Psoas muscle (tissue), 8 donors: ENCODE measurements around the gene SPG21. TPM values are rescaled to one million over a fixed set of nuclear protein-coding genes. Genes with fewer than 3 reads are reported as not detected.

Experiments
- ATAC-seq, 4 donors: fragments of 200-7000 bp; cut with Tn5 transposase; one replicate each; pipeline ENCODE4 v1.9.1; 2020; ENCODE audit warnings: moderate library complexity in 3 of 4, mild to moderate bottlenecking in 2 of 4
- DNase-seq, 2 donors: peaks; one replicate each; pipeline ENCODE4 v3.0.0-alpha.2; 2020
- H3K27ac ChIP-seq: fragments of 200-600 bp; one replicate; pipeline ENCODE4 v1.8.0; 2022
- H3K27me3 ChIP-seq, 3 donors: fragments of 200-600 bp in 1 of 3; one replicate each; pipeline versions ENCODE4 v1.6.1 to v1.8.0; 2013 to 2022; ENCODE audit warnings: low read length in 2 of 3, mild to moderate bottlenecking in 2 of 3, moderate library complexity in 1 of 3; ENCODE audit not compliant: insufficient read depth in 3 of 3
- H3K36me3 ChIP-seq, 2 donors: fragments of 200-600 bp in 1 of 2; one replicate each; pipeline versions ENCODE4 v1.6.1 to v1.8.0; 2013 to 2022; ENCODE audit warnings: low read depth in 1 of 2, mild to moderate bottlenecking in 1 of 2, moderate library complexity in 1 of 2; ENCODE audit not compliant: insufficient read depth in 1 of 2
- H3K4me1 ChIP-seq: fragments of 200-600 bp; one replicate; pipeline ENCODE4 v1.8.0; 2022
- H3K4me3 ChIP-seq: fragments of 200-600 bp; one replicate; pipeline ENCODE4 v1.8.0; 2022; ENCODE audit warnings: mild to moderate bottlenecking
- H3K9me3 ChIP-seq: fragments of 200-600 bp; one replicate; pipeline ENCODE4 v1.8.0; 2022
- CTCF ChIP-seq: fragments of 200-600 bp; IDR thresholded peaks from one replicate; pipeline ENCODE4 v1.8.0; 2022; ENCODE audit warnings: antibody characterized with exemption
- WGBS, 3 donors: extraction: QIAGEN DNeasy Blood & Tissue Kit; methylation state at CpG; one replicate each; pipeline versions ENCODE4 v1.1.6 to v1.1.7; 2013; 5-methylcytosine and 5-hydroxymethylcytosine counted together
- intact Hi-C, 2 donors: fragments of 100-400 bp; cut with DNase I; formaldehyde crosslinking; loops; one replicate each; pipeline versions ENCODE4 v1.11.0 to v1.14.2; 2022
- polyA plus RNA-seq, 3 donors: library from polyadenylated mRNA; stranded (reverse); fragments of 200-250 nt; gene quantifications; one replicate each; pipeline ENCODE4 v1.2.3, GENCODE V29; 2013
- total RNA-seq, 4 donors: library from RNA; stranded (reverse); fragmentation: NEBNext Ultra II Directional in 2 of 4; extraction: Animal tissue kit (Norgen Biotek cat#: 25700) in 2 of 4; gene quantifications; one replicate each; pipeline versions ENCODE4 v1.2.1 to v1.2.4, GENCODE V29; 2021 to 2023
- donor health status: healthy with polysubstance abuse.
- donor health status: DM: no; HTN: no; CAD: no; lungs with moderate emphysema.
- donor health status: Bipolar disorder and iron deficiency.
- donor health status: healthy.
- donor health status: DM: yes; HTN: yes; CAD: no.
- donor health status: DM: no; HTN: no; CAD: no.
- donor health status: DM: no; HTN: no; CAD: no.
- donor health status: DM: yes; HTN: yes; CAD: no.

SPG21 gene
- total and polyA plus RNA-seq, 7 donors = 38.6 to 106 (median 58.4) TPM

GRCh38 chr15:65004993-65005392, 15.3 kb upstream of the SPG21 start:
- Histone ChIP-seq H3K27me3 (no peaks in the 10 kb centered on the region), H3K4me1 (no peaks in the 10 kb centered on the region), H3K9me3 (no peaks in the 10 kb centered on the region), H3K36me3 (peaks cover 0 to 70% of the 10 kb centered on the region in 2 donors), H3K4me3 (no peak overlapping the region), H3K27ac (no peak overlapping the region)
- no peak for TF ChIP-seq CTCF
- DNase-seq (no peak), ATAC-seq (no peak)
- WGBS, 3 donors = 72 to 77% (median 75%) methylated on average over 3 of the region's 3 CpGs
- intact Hi-C loops = no loop called here

GRCh38 chr15:64997745-64998375, 8.1 kb upstream of the SPG21 start:
- H3K27me3 ChIP-seq = no peaks in the 10 kb centered on the region
- DNase-seq (no peak), ATAC-seq (no peak)
- H3K9me3 ChIP-seq = no peaks in the 10 kb centered on the region
- no peaks in the 10 kb centered on the region for H3K4me1 ChIP-seq
- 71 to 82% (median 73%) methylated on average over 4 of the region's 4 CpGs for WGBS, 3 donors
- TF ChIP-seq CTCF = no peak
- intact Hi-C loops = no loop called here
- no peak overlapping the region for H3K4me3 ChIP-seq
- H3K27ac ChIP-seq = no peak overlapping the region
- peaks cover 0 to 21% of the 10 kb centered on the region in 2 donors for H3K36me3 ChIP-seq

- intact Hi-C loops = no loop called here
- TF ChIP-seq CTCF = no peak
- Histone ChIP-seq H3K27ac (no peak overlapping the region), H3K4me1 (no peaks in the 10 kb centered on the region), H3K9me3 (no peaks in the 10 kb centered on the region), H3K4me3 (no peak overlapping the region), H3K27me3 (no peaks in the 10 kb centered on the region), H3K36me3 (peaks cover 0 to 13% of the 10 kb centered on the region in 2 donors)
- ATAC-seq (no peak), DNase-seq (no peak)
- 62 to 74% (median 70%) methylated on average over 5 of the region's 5 CpGs for WGBS, 3 donors
Observed at GRCh38 chr15:64997066-64997465, 7.4 kb upstream of the SPG21 start.

GRCh38 chr15:64993290-64993689, 3.6 kb upstream of the SPG21 start:
- peaks cover 11% of the 10 kb centered on the region for H3K4me1 ChIP-seq
- H3K27ac ChIP-seq = no peak overlapping the region
- ATAC-seq (no peak), DNase-seq (no peak)
- intact Hi-C loops = no loop called here
- no peaks in the 10 kb centered on the region for H3K9me3 ChIP-seq
- no peak overlapping the region for H3K4me3 ChIP-seq
- 26 to 39% (median 33%) methylated on average over 1 of the region's 1 CpG for WGBS, 3 donors
- no peaks in the 10 kb centered on the region for H3K27me3 ChIP-seq
- TF ChIP-seq CTCF = no peak
- H3K36me3 ChIP-seq = no peaks in the 10 kb centered on the region
